T-helper 1 cell treated with Interleukin-12 subunit alpha and Interleukin-12 subunit beta and Interleukin-4 antibody, amounts not matched to agents 30 μg/mL and 1 μg/mL, for 36 hours (primary cell): Measurements from ENCODE around the gene FEZF2.

Experiments used
- H3K27ac Mint-ChIP-seq: one replicate; pipeline ENCODE4 v1.8.0; 2021; ENCODE audit warnings: mild to moderate bottlenecking, mixed read lengths
- H3K27me3 Mint-ChIP-seq: one replicate; pipeline ENCODE4 v1.8.0; 2021; ENCODE audit warnings: low read depth, mixed read lengths
- H3K36me3 Mint-ChIP-seq: one replicate; pipeline ENCODE4 v1.8.0; 2021; ENCODE audit warnings: low read depth, mixed read lengths
- H3K4me1 Mint-ChIP-seq: one replicate; pipeline ENCODE4 v1.8.0; 2021; ENCODE audit warnings: low read depth, mixed read lengths
- H3K4me3 Mint-ChIP-seq: one replicate; pipeline ENCODE4 v1.8.0; 2021; ENCODE audit warnings: mild to moderate bottlenecking, moderate library complexity, mixed read lengths
- H3K9me3 Mint-ChIP-seq: one replicate; pipeline ENCODE4 v1.8.0; 2021; ENCODE audit warnings: mixed read lengths

FEZF2 gene

DNA sequence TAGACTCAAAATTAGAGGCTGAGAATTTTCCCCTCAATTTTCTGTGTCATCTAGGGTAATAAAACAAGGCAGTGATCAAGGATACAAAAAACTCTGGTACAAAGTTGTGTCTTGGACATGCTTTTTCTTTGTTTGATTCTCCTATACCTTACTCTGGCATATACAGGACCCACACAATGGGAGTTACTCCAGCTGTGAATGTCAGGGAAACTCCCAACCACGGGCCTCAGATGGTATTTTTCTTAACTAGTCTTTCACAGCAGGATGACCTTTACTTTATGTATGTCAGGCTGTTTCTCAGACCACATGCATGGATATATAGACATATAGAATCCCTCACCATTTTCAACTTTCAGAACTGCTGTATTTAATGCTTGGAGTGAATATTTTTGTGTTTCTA, 41.3 kb downstream of the FEZF2 start:
- H3K36me3 Mint-ChIP-seq = no peaks in the 10 kb centered on the region
- no peaks in the 10 kb centered on the region for H3K9me3 Mint-ChIP-seq
- no peaks in the 10 kb centered on the region for H3K4me1 Mint-ChIP-seq
- H3K27me3 Mint-ChIP-seq = no peaks in the 10 kb centered on the region
- H3K4me3 Mint-ChIP-seq = no peak overlapping the region
- no peak overlapping the region for H3K27ac Mint-ChIP-seq

DNA sequence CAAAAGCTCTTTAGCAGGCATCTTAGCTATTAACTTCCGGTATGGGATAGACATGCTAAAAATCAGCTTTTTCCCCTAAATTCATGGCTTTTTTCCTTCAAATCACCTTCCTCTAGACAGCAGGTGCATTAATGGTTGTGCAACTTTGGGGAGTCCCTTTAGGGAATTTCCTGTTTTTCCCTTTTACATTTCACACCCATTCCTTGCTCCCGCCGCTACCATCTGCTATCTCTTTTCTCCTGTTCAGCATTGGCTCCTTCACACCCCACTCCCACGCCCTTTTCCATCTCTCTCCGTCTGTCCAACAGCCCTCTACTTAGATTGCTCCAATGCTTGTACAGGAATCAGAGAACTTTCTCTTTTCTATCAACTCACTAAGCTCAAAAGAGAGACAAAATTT, 43.4 kb downstream of the FEZF2 start:
- Mint-ChIP-seq H3K36me3 (no peaks in the 10 kb centered on the region), H3K4me1 (no peaks in the 10 kb centered on the region), H3K27ac (no peak overlapping the region), H3K4me3 (no peak overlapping the region), H3K9me3 (no peaks in the 10 kb centered on the region), H3K27me3 (no peaks in the 10 kb centered on the region)

GRCh38 chr3:62325896-62326295, 47.5 kb downstream of the FEZF2 start:
- Mint-ChIP-seq H3K27me3 (no peaks in the 10 kb centered on the region), H3K27ac (no peak overlapping the region), H3K4me3 (no peak overlapping the region), H3K9me3 (no peaks in the 10 kb centered on the region), H3K4me1 (no peaks in the 10 kb centered on the region), H3K36me3 (no peaks in the 10 kb centered on the region)

GRCh38 chr3:62323241-62323640, 50.1 kb downstream of the FEZF2 start:
- H3K4me1 Mint-ChIP-seq = peaks cover 3% of the 10 kb centered on the region
- no peak overlapping the region for H3K27ac Mint-ChIP-seq
- H3K36me3 Mint-ChIP-seq = peaks cover 6% of the 10 kb centered on the region
- H3K9me3 Mint-ChIP-seq = peaks cover 15% of the 10 kb centered on the region
- no peak overlapping the region for H3K4me3 Mint-ChIP-seq
- no peaks in the 10 kb centered on the region for H3K27me3 Mint-ChIP-seq
